Epithelial cell of esophagus (primary cell): Measurements from ENCODE around the gene RXRB.
A peak's percentile ranks its signal among the peaks of the same experiment; 100 is the strongest.

Experiments
- DNase-seq: peaks from one replicate; pipeline ENCODE4 v3.0.0; 2010; ENCODE audit warnings: low read depth
- H3K4me3 ChIP-seq: 2 replicates; pipeline ENCODE4 v1.5.1; 2011; ENCODE audit warnings: mild to moderate bottlenecking, low read length, control low read depth
- TF ChIP-seq, protein P1 (sequence below): IDR thresholded peaks from 2 replicates; pipeline ENCODE4 v1.5.1; 2011; ENCODE audit warnings: low read depth, mild to moderate bottlenecking, low read length, control low read depth, inconsistent platforms; ENCODE audit not compliant: insufficient read depth; ENCODE audit errors: missing control alignments

The RXRB gene

DNA sequence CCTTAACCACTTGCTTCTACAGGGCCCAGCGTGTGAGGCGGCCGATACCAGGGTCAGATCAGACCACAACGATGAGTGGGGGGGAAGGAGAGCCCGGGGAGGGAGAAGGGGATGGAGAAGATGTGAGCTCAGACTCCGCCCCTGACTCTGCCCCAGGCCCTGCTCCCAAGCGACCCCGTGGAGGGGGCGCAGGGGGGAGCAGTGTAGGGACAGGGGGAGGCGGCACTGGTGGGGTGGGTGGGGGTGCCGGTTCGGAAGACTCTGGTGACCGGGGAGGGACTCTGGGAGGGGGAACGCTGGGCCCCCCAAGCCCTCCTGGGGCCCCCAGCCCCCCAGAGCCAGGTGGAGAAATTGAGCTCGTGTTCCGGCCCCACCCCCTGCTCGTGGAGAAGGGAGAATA, 10.7 kb upstream of the RXRB start:
- DNase-seq = no peak
- no peak overlapping the region for H3K4me3 ChIP-seq
- TF ChIP-seq, protein P1, sequence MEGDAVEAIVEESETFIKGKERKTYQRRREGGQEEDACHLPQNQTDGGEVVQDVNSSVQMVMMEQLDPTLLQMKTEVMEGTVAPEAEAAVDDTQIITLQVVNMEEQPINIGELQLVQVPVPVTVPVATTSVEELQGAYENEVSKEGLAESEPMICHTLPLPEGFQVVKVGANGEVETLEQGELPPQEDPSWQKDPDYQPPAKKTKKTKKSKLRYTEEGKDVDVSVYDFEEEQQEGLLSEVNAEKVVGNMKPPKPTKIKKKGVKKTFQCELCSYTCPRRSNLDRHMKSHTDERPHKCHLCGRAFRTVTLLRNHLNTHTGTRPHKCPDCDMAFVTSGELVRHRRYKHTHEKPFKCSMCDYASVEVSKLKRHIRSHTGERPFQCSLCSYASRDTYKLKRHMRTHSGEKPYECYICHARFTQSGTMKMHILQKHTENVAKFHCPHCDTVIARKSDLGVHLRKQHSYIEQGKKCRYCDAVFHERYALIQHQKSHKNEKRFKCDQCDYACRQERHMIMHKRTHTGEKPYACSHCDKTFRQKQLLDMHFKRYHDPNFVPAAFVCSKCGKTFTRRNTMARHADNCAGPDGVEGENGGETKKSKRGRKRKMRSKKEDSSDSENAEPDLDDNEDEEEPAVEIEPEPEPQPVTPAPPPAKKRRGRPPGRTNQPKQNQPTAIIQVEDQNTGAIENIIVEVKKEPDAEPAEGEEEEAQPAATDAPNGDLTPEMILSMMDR = no peak

DNA sequence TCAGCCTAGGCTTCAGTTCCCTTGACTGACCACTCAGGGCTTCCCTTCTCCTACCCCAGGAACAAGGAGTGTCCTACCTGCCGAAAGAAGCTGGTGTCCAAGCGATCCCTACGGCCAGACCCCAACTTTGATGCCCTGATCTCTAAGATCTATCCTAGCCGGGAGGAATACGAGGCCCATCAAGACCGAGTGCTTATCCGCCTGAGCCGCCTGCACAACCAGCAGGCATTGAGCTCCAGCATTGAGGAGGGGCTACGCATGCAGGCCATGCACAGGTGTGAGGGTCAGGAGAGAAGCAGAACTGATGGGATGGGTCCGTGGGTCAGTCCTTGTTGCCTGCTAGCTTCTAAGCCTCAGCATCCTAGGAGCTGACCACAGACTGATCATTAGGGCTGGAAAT, 9.4 kb upstream of the RXRB start:
- TF ChIP-seq, protein P1 = no peak
- H3K4me3 ChIP-seq = no peak overlapping the region
- DNase-seq = no peak

DNA sequence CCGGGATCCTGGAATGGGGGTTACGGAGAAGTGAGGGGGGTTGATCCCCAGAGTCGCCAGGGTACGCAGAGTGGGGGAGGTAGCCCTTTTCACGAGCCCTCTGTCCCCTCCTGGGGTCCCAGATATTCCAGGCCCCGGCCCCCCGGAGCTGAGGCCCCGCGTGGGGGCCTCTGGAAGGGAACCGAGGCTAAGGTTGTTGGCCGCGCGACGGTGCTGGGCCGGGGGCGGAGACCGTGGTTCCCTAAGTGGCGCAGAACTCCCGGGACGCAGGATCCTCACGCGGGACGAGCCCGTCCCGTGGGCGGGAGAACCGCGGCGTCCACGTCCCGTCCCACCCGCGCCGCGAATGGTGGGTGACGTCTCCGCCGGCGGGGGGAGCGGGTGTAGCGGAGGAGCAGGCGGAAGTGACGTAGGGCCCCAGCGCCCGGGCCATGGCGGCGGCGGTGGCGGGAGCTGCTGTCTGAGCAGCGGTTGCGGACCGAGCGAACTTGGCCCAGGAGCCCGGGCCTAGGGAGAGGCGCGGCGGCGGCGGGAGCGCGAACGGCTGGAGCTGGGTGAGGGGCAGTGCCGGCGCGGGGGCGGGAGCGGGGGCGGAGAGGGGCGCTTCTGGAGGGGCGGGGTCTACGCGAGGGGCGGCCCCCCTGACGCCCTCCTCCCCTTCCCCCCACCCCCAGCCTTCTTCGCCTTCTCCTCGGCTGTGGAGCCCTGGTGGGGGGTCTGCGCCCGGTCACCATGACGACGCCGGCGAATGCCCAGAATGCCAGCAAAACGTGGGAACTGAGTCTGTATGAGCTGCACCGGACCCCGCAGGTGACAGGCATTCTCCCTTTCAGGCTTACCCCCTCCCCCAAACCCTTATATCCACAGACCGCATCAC, 7.9 kb upstream of the RXRB start, which contains the start of gene RING1:
Gene RING1 (plus strand): TSS at position 410 of the 877 bp plus-strand sequence. CDS start 323 bp downstream, at position 733.
- peak within 1 kb of the TSS; percentile 79 for H3K4me3 ChIP-seq
- peak; percentile 69 for DNase-seq
- TF ChIP-seq, protein P1 = no peak

DNA sequence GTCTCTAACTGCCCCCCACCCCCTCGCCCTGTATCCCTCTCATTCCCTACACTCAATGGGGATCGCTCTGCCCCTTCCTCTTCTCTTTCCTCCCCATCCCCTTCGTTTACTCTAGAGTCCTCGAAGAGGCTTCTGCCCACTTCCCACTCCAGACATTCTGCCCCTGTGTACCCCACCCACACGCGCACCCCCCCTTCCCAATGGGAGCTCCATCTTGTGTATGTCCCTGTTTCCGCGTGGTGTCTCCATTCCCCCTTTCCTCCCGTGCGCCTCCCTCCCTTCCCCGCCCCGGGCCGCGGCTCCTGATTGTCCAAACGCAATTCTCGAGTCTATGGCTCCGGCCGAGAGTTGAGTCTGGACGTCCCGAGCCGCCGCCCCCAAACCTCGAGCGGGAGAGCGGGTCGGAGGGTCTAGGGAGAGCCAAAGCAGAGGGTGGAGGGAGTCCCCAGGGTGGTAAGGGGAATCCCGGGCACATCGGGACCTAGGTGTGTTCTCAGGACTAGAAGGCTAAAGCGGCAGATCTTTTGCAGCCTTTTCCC, 7.2 kb upstream of the RXRB start:
- peak overlapping the region; percentile 79 for H3K4me3 ChIP-seq
- DNase-seq = peak; percentile 47
- TF ChIP-seq, protein P1 = no peak

DNA sequence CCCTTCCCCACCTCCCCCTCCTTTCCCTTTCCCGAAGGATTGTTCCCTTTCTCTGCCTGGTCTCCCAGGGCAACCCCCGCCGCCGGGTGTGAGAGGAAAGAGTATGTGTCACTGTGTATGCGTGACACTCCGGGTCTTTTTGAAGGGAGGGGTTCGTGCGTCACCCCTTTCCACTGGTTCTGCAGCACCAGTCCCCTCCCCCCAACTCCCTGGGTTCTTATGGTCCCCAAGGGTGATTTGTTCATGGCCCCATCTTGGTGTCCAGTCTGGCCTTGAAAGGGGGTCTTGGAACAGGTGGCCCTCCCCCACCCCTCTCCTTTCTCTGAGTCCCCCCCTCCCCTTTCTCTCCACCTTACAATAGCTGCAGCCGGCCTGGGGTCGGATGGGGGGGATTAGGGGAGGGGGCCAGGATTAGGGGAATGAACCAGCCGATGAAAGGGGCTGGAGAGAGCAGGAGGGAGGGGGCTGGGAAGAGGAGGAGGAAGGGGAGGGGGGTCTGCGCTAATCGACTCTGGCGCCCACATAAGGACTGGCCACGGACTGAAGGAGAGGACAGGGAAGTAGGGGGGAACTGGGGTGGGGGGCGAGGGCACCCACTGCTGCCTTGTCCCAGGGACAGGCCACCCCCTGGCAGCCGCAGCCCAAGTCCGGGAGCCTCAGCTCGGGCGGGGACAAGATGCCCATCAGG, 6.5 kb upstream of the RXRB start:
- DNase-seq = peak; percentile 83
- peak overlapping the region; percentile 79 for H3K4me3 ChIP-seq
- TF ChIP-seq, protein P1 = no peak

DNA sequence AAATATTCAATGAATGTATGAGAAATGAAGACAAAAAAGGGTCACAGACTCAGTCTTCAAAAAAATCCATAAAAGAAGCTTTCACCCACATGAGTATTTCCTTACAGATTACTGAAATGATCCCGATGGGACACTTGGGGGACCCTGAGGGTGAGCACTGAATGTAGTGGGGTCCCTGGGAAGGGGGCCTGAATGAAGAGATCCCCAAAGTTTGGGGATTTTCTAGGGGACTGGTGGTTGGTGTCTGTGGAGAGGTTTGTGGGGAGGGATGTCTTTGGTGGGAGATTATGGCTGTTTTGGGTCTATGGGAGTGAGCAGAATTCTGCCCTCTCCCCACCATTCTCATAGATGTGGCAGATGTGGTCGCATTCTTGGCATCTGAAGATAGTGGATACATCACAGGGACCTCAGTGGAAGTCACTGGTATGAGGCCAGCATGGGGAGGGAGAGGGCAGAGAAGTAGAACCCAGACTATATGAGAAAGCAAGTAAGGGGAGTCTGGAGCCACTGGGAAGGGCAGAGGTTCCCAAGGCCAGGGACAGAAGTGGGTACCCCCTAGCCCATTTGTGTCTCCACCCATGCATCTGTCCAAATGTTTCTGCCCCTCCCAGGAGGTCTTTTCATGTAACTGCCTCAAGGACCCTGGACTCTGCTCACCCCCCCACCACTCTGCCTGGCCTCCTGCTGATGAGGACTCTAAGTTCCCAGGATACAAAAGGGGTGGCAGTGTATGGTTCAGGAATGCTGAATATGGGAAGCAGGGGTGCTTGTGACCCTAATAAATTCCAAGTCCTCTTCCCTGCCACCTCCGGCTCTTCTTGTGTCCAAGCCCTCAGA, 5.8 kb upstream of the RXRB start:
- H3K4me3 ChIP-seq = no peak overlapping the region
- TF ChIP-seq, protein P1 = no peak
- DNase-seq = no peak
